Activated naive CD8-positive, alpha-beta T cell treated with anti-CD3 and anti-CD28 coated beads, Interleukin-2, amount 10 ng/mL, durations not matched to agents 7 days and 5 days (primary cell): Measurements from ENCODE around the gene MYO3B. TPM values are rescaled to one million over a fixed set of nuclear protein-coding genes. Genes with fewer than 3 reads are reported as not detected.

Source experiments
- ATAC-seq: fragments of 150-1000 bp; cut with Tn5 transposase; one replicate; pipeline ENCODE4 v1.10.0; 2021; ENCODE audit warnings: low read depth, moderate library complexity
- POLR2A ChIA-PET: fragments of 350-600 bp; sonication (Branson Sonifier 250); formaldehyde crosslinking; loops from one replicate; lab custom pipeline; 2021; ENCODE audit warnings: antibody characterized with exemption; lab: Charles Lee
- DNase-seq: peaks from one replicate; pipeline ENCODE4 v3.0.0; 2021
- H3K27ac Mint-ChIP-seq: one replicate; pipeline ENCODE4 v1.8.0; 2022; ENCODE audit warnings: mild to moderate bottlenecking, mixed read lengths
- H3K27me3 Mint-ChIP-seq: one replicate; pipeline ENCODE4 v1.8.0; 2022; ENCODE audit warnings: mild to moderate bottlenecking, moderate library complexity, mixed read lengths
- H3K36me3 Mint-ChIP-seq: one replicate; pipeline ENCODE4 v1.8.0; 2021; ENCODE audit warnings: mild to moderate bottlenecking, mixed read lengths
- H3K4me1 Mint-ChIP-seq: one replicate; pipeline ENCODE4 v1.8.0; 2021; ENCODE audit warnings: mixed read lengths
- H3K4me3 Mint-ChIP-seq: one replicate; pipeline ENCODE4 v1.8.0; 2022; ENCODE audit warnings: mild to moderate bottlenecking, moderate library complexity, mixed read lengths
- H3K9me3 Mint-ChIP-seq: one replicate; pipeline ENCODE4 v1.8.0; 2021; ENCODE audit warnings: mixed read lengths
- total RNA-seq, 2 experiments: library from RNA; stranded (reverse); gene quantifications; one replicate each; pipeline ENCODE4 v1.2.3, GENCODE V29; 2021

The MYO3B gene
- total RNA-seq, 2 experiments from 2014 or later = 0.09 to 0.11 TPM

GRCh38 chr2:170148161-170148560 is 29.8 kb upstream of the MYO3B start:
- no peak overlapping the region for H3K27ac Mint-ChIP-seq
- ATAC-seq (no peak), DNase-seq (no peak)
- no peaks in the 10 kb centered on the region for H3K9me3 Mint-ChIP-seq
- H3K4me1 Mint-ChIP-seq = no peaks in the 10 kb centered on the region
- no peak overlapping the region for H3K4me3 Mint-ChIP-seq
- peaks cover 7% of the 10 kb centered on the region for H3K27me3 Mint-ChIP-seq
- POLR2A ChIA-PET = no interaction called here
- no peaks in the 10 kb centered on the region for H3K36me3 Mint-ChIP-seq

- POLR2A ChIA-PET = no interaction called here
- Mint-ChIP-seq H3K27ac (no peak overlapping the region), H3K4me3 (no peak overlapping the region), H3K27me3 (peaks cover 12% of the 10 kb centered on the region), H3K4me1 (no peaks in the 10 kb centered on the region), H3K36me3 (no peaks in the 10 kb centered on the region), H3K9me3 (no peaks in the 10 kb centered on the region)
- DNase-seq (no peak), ATAC-seq (no peak)
These were observed 25.5 kb upstream of the MYO3B start for GRCh38 chr2:170152421-170152820.

- Mint-ChIP-seq H3K9me3 (no peaks in the 10 kb centered on the region), H3K27ac (no peak overlapping the region), H3K4me1 (no peaks in the 10 kb centered on the region), H3K4me3 (no peak overlapping the region), H3K36me3 (no peaks in the 10 kb centered on the region), H3K27me3 (peaks cover 14% of the 10 kb centered on the region)
- no peak for ATAC-seq
- POLR2A ChIA-PET = no interaction called here
- DNase-seq = no peak
These were observed 22.8 kb upstream of the MYO3B start for GRCh38 chr2:170155022-170155722.

- Mint-ChIP-seq H3K9me3 (no peaks in the 10 kb centered on the region), H3K27me3 (peaks cover 14% of the 10 kb centered on the region), H3K4me3 (no peak overlapping the region), H3K4me1 (no peaks in the 10 kb centered on the region), H3K27ac (no peak overlapping the region), H3K36me3 (no peaks in the 10 kb centered on the region)
- DNase-seq (no peak), ATAC-seq (no peak)
- POLR2A ChIA-PET = no interaction called here
These were observed 22.2 kb upstream of the MYO3B start for GRCh38 chr2:170155723-170156253.

GRCh38 chr2:170156592-170156991 is 21.4 kb upstream of the MYO3B start:
- H3K4me1 Mint-ChIP-seq = no peaks in the 10 kb centered on the region
- H3K4me3 Mint-ChIP-seq = no peak overlapping the region
- H3K27ac Mint-ChIP-seq = no peak overlapping the region
- H3K27me3 Mint-ChIP-seq = peaks cover 14% of the 10 kb centered on the region
- POLR2A ChIA-PET = no interaction called here
- no peak for DNase-seq
- no peaks in the 10 kb centered on the region for H3K9me3 Mint-ChIP-seq
- ATAC-seq = no peak
- no peaks in the 10 kb centered on the region for H3K36me3 Mint-ChIP-seq

- Mint-ChIP-seq H3K27me3 (peaks cover 14% of the 10 kb centered on the region), H3K4me1 (no peaks in the 10 kb centered on the region), H3K4me3 (no peak overlapping the region), H3K27ac (no peak overlapping the region), H3K9me3 (no peaks in the 10 kb centered on the region), H3K36me3 (no peaks in the 10 kb centered on the region)
- no peak for DNase-seq
- POLR2A ChIA-PET = no interaction called here
- ATAC-seq = no peak
These were observed 20.8 kb upstream of the MYO3B start for GRCh38 chr2:170157025-170157684.

GRCh38 chr2:170159060-170159459 is 18.9 kb upstream of the MYO3B start:
- H3K9me3 Mint-ChIP-seq = no peaks in the 10 kb centered on the region
- POLR2A ChIA-PET = no interaction called here
- ATAC-seq (no peak), DNase-seq (no peak)
- no peaks in the 10 kb centered on the region for H3K4me1 Mint-ChIP-seq
- peaks cover 23% of the 10 kb centered on the region for H3K27me3 Mint-ChIP-seq
- no peak overlapping the region for H3K27ac Mint-ChIP-seq
- H3K36me3 Mint-ChIP-seq = no peaks in the 10 kb centered on the region
- no peak overlapping the region for H3K4me3 Mint-ChIP-seq

- POLR2A ChIA-PET = no interaction called here
- Mint-ChIP-seq H3K27ac (no peak overlapping the region), H3K4me3 (no peak overlapping the region), H3K27me3 (peaks cover 14% of the 10 kb centered on the region), H3K9me3 (no peaks in the 10 kb centered on the region), H3K4me1 (peaks cover 2% of the 10 kb centered on the region), H3K36me3 (no peaks in the 10 kb centered on the region)
- DNase-seq (no peak), ATAC-seq (no peak)
These were observed 16.3 kb upstream of the MYO3B start for GRCh38 chr2:170161516-170162270.

- no peaks in the 10 kb centered on the region for H3K9me3 Mint-ChIP-seq
- no peak overlapping the region for H3K4me3 Mint-ChIP-seq
- no peaks in the 10 kb centered on the region for H3K36me3 Mint-ChIP-seq
- DNase-seq = no peak
- H3K4me1 Mint-ChIP-seq = peaks cover 2% of the 10 kb centered on the region
- H3K27ac Mint-ChIP-seq = no peak overlapping the region
- ATAC-seq = no peak
- POLR2A ChIA-PET = no interaction called here
- H3K27me3 Mint-ChIP-seq = peaks cover 16% of the 10 kb centered on the region
These were observed 15.7 kb upstream of the MYO3B start for GRCh38 chr2:170162271-170162632.

GRCh38 chr2:170163411-170164065 is 14.4 kb upstream of the MYO3B start:
- POLR2A ChIA-PET = no interaction called here
- no peaks in the 10 kb centered on the region for H3K9me3 Mint-ChIP-seq

GRCh38 chr2:170165129-170165528 is 12.8 kb upstream of the MYO3B start:
- no peak for ATAC-seq
- Mint-ChIP-seq H3K36me3 (no peaks in the 10 kb centered on the region), H3K9me3 (no peaks in the 10 kb centered on the region), H3K4me3 (no peak overlapping the region), H3K27ac (no peak overlapping the region), H3K27me3 (peaks cover 18% of the 10 kb centered on the region), H3K4me1 (peaks cover 2% of the 10 kb centered on the region)
- no peak for DNase-seq
- POLR2A ChIA-PET = no interaction called here

More at GRCh38 chr2:170163411-170164065, 14.4 kb upstream of the MYO3B start:
- peaks cover 19% of the 10 kb centered on the region for H3K27me3 Mint-ChIP-seq
- H3K27ac Mint-ChIP-seq = no peak overlapping the region
- ATAC-seq (no peak), DNase-seq (no peak)
- H3K4me1 Mint-ChIP-seq = peaks cover 2% of the 10 kb centered on the region
- H3K4me3 Mint-ChIP-seq = no peak overlapping the region
- H3K36me3 Mint-ChIP-seq = no peaks in the 10 kb centered on the region

- Mint-ChIP-seq H3K4me3 (no peak overlapping the region), H3K9me3 (no peaks in the 10 kb centered on the region), H3K27ac (no peak overlapping the region), H3K36me3 (no peaks in the 10 kb centered on the region), H3K27me3 (peaks cover 18% of the 10 kb centered on the region), H3K4me1 (peaks cover 2% of the 10 kb centered on the region)
- DNase-seq (no peak), ATAC-seq (no peak)
- POLR2A ChIA-PET = no interaction called here
These were observed 11.2 kb upstream of the MYO3B start for GRCh38 chr2:170166735-170167134.

- Mint-ChIP-seq H3K27me3 (peaks cover 15% of the 10 kb centered on the region), H3K27ac (no peak overlapping the region), H3K36me3 (no peaks in the 10 kb centered on the region), H3K4me1 (no peaks in the 10 kb centered on the region), H3K4me3 (no peak overlapping the region), H3K9me3 (no peaks in the 10 kb centered on the region)
- no peak for ATAC-seq
- POLR2A ChIA-PET = no interaction called here
- no peak for DNase-seq
These were observed 7.5 kb upstream of the MYO3B start for GRCh38 chr2:170170281-170171040.
